BE2C (cell line): ENCODE measurements around the gene P2RY14.
"Not testable (repeated sequence)": the region's sequence is repeated elsewhere in the genome, so short reads cannot be mapped to it uniquely, and the experiment has no call there.

Source experiments
- DNase-seq: peaks from one replicate; pipeline ENCODE4 v3.0.0-alpha.2; 2020
- H3K27me3 ChIP-seq: fragments of 250-450 bp; sonication (Bioruptor Pico); 2 replicates; pipeline ENCODE4 v1.5.1; 2020; ENCODE audit warnings: mild to moderate bottlenecking
- H3K36me3 ChIP-seq: fragments of 250-450 bp; sonication (Bioruptor Pico); 2 replicates; pipeline ENCODE4 v1.5.1; 2020; ENCODE audit warnings: mild to moderate bottlenecking
- H3K4me1 ChIP-seq: fragments of 250-450 bp; sonication (Bioruptor Pico); 2 replicates; pipeline ENCODE4 v1.5.1; 2020
- H3K4me3 ChIP-seq: 2 replicates; pipeline ENCODE4 v1.5.1; 2011; ENCODE audit warnings: low read depth, low read length
- H3K9me3 ChIP-seq: fragments of 250-450 bp; sonication (Bioruptor Pico); 2 replicates; pipeline ENCODE4 v1.5.1; 2020
- CTCF ChIP-seq: IDR thresholded peaks from 2 replicates; pipeline ENCODE4 v1.5.1; 2012; ENCODE audit warnings: mild to moderate bottlenecking, low read depth, low read length

The P2RY14 gene

GRCh38 chr3:151236736-151237135, 41.6 kb downstream of the P2RY14 start:
- Histone ChIP-seq H3K9me3 (no peaks in the 10 kb centered on the region), H3K4me3 (no peak overlapping the region), H3K27me3 (no peaks in the 10 kb centered on the region), H3K4me1 (no peaks in the 10 kb centered on the region; the same call in 1 of the 2 replicates), H3K36me3 (no peaks in the 10 kb centered on the region)
- no peak for DNase-seq
- no peak for TF ChIP-seq CTCF

- H3K27me3 ChIP-seq, result no peaks in the 10 kb centered on the region
- no peak for TF ChIP-seq CTCF
- no peaks in the 10 kb centered on the region for H3K36me3 ChIP-seq
- no peaks in the 10 kb centered on the region; the same call in 1 of the 2 replicates for H3K4me1 ChIP-seq
- no peak for DNase-seq
- no peak overlapping the region for H3K4me3 ChIP-seq
- no peaks in the 10 kb centered on the region for H3K9me3 ChIP-seq
These were observed 42.0 kb downstream of the P2RY14 start for GRCh38 chr3:151236316-151236715.

- H3K27me3 ChIP-seq, result no peaks in the 10 kb centered on the region
- no peaks in the 10 kb centered on the region for H3K36me3 ChIP-seq
- H3K9me3 ChIP-seq, result no peaks in the 10 kb centered on the region
- TF ChIP-seq CTCF, result no peak
- no peak for DNase-seq
- H3K4me3 ChIP-seq, result no peak overlapping the region
- no peaks in the 10 kb centered on the region; the same call in 1 of the 2 replicates for H3K4me1 ChIP-seq
These were observed 43.5 kb downstream of the P2RY14 start for GRCh38 chr3:151234825-151235224.

- no peak overlapping the region for H3K4me3 ChIP-seq
- TF ChIP-seq CTCF, result no peak
- DNase-seq, result no peak
- no peaks in the 10 kb centered on the region for H3K27me3 ChIP-seq
- no peaks in the 10 kb centered on the region for H3K9me3 ChIP-seq
- peaks cover 2% of the 10 kb centered on the region; the same call in 1 of the 2 replicates for H3K4me1 ChIP-seq
- no peaks in the 10 kb centered on the region for H3K36me3 ChIP-seq
These were observed 45.4 kb downstream of the P2RY14 start for GRCh38 chr3:151232991-151233390.

GRCh38 chr3:151232403-151232802, 45.9 kb downstream of the P2RY14 start:
- not testable (repeated sequence) for H3K9me3 ChIP-seq, H3K27me3 ChIP-seq, H3K36me3 ChIP-seq, H3K4me1 ChIP-seq, DNase-seq, H3K4me3 ChIP-seq

- Histone ChIP-seq H3K4me3 (no peak overlapping the region), H3K36me3 (no peaks in the 10 kb centered on the region), H3K27me3 (no peaks in the 10 kb centered on the region), H3K4me1 (peaks cover 8% of the 10 kb centered on the region; the same call in 1 of the 2 replicates), H3K9me3 (no peaks in the 10 kb centered on the region)
- DNase-seq, result no peak
- TF ChIP-seq CTCF, result no peak
These were observed 47.7 kb downstream of the P2RY14 start for GRCh38 chr3:151230646-151231045.

GRCh38 chr3:151228666-151229040, 49.7 kb downstream of the P2RY14 start:
- Histone ChIP-seq H3K27me3 (no peaks in the 10 kb centered on the region), H3K9me3 (no peaks in the 10 kb centered on the region), H3K4me1 (peaks cover 8% of the 10 kb centered on the region; the same call in 1 of the 2 replicates), H3K4me3 (no peak overlapping the region), H3K36me3 (no peaks in the 10 kb centered on the region)
- DNase-seq, result no peak
- TF ChIP-seq CTCF, result no peak
